Activated naive CD8-positive, alpha-beta T cell treated with anti-CD3 and anti-CD28 coated beads, Interleukin-2, amount 50 U/mL, for 16 hours (primary cell): Measurements from ENCODE around the gene COQ8A.
"Not testable (repeated sequence)": the region's sequence is repeated elsewhere in the genome, so short reads cannot be mapped to it uniquely, and the experiment has no call there.

Experiments used
- DNase-seq: peaks from one replicate; pipeline ENCODE4 v3.0.0-alpha.2; 2020; ENCODE audit warnings: low read depth, low spot score

Gene COQ8A

GRCh38 chr1:226951286-226952117, 11.4 kb downstream of the COQ8A start:
- no peak for DNase-seq

GRCh38 chr1:226952118-226952441, 12.0 kb downstream of the COQ8A start:
- no peak for DNase-seq

- DNase-seq: no peak
Measured at GRCh38 chr1:226953175-226953800, 13.2 kb downstream of the COQ8A start.

GRCh38 chr1:226954337-226954736, 14.2 kb downstream of the COQ8A start:
- DNase-seq: no peak

- no peak for DNase-seq
Measured at GRCh38 chr1:226954777-226955176, 14.7 kb downstream of the COQ8A start.

GRCh38 chr1:226955857-226956256, 15.8 kb downstream of the COQ8A start:
- DNase-seq: not testable (repeated sequence)

GRCh38 chr1:226956942-226957713, 17.0 kb downstream of the COQ8A start:
- DNase-seq: no peak

- no peak for DNase-seq
Measured at GRCh38 chr1:226957714-226958113, 17.6 kb downstream of the COQ8A start.

- no peak for DNase-seq
Measured at GRCh38 chr1:226958300-226958699, 18.2 kb downstream of the COQ8A start.

GRCh38 chr1:226960256-226960655, 20.2 kb downstream of the COQ8A start:
- no peak for DNase-seq

GRCh38 chr1:226960944-226961765, 21.1 kb downstream of the COQ8A start:
- no peak for DNase-seq

- DNase-seq: no peak
Measured at GRCh38 chr1:226962421-226963391, 22.6 kb downstream of the COQ8A start.

GRCh38 chr1:226964068-226964425, 24.0 kb downstream of the COQ8A start:
- no peak for DNase-seq

- no peak for DNase-seq
Measured at GRCh38 chr1:226964611-226965486, 24.8 kb downstream of the COQ8A start.

- no peak for DNase-seq
Measured at GRCh38 chr1:226965581-226966440, 25.7 kb downstream of the COQ8A start.

- DNase-seq: no peak
Measured at GRCh38 chr1:226966683-226967082, 26.6 kb downstream of the COQ8A start.

- no peak for DNase-seq
Measured at GRCh38 chr1:226967665-226968064, 27.6 kb downstream of the COQ8A start.

GRCh38 chr1:226971765-226972164, 31.7 kb downstream of the COQ8A start:
- DNase-seq: no peak

GRCh38 chr1:226972931-226973330, 32.8 kb downstream of the COQ8A start:
- no peak for DNase-seq
